SK-N-SH (cell line): Measurements from ENCODE around the gene ITGA8. TPM values are rescaled to one million over a fixed set of nuclear protein-coding genes. Genes with fewer than 3 reads are reported as not detected.

Source experiments
- CTCF ChIA-PET: fragments of 300-600, 350-600 bp; formaldehyde crosslinking; extraction: SDS; loops from one replicate; lab custom pipeline; 2021; lab: Yijun Ruan, JAX
- POLR2A ChIA-PET: fragments of 350-600 bp; sonication (Branson Sonifier 250); formaldehyde crosslinking; extraction: SDS; loops from one replicate; lab custom pipeline; 2020; ENCODE audit warnings: antibody characterized with exemption, inconsistent platforms; lab: Yijun Ruan, JAX
- DNase-seq: peaks from one replicate; pipeline ENCODE4 v3.0.0; 2012
- H2AFZ ChIP-seq: fragments of 200-600 bp; sonication (generic); 2 replicates; pipeline ENCODE4 v1.8.1; 2016; ENCODE audit warnings: antibody characterized with exemption, mild to moderate bottlenecking, low read depth
- H3F3A ChIP-seq: fragments of 200-600 bp; sonication (generic); replicated peaks from 2 replicates; pipeline ENCODE3; 2016; ENCODE audit warnings: antibody characterized with exemption, mild to moderate bottlenecking; ENCODE audit not compliant: insufficient read depth
- H3K27ac ChIP-seq, 2 experiments: fragments of 200-500 bp in 1 of 2; fragments of 200-600 bp in 1 of 2; sonication (Bioruptor generic) in 1 of 2; sonication (generic), shearing (Covaris generic) in 1 of 2; 2 replicates each; pipeline versions ENCODE4 v1.5.1 to v1.6.1; 2014 to 2016; ENCODE audit warnings: low read depth in 2 of 2, inconsistent platforms in 1 of 2, low read length in 1 of 2, mild to moderate bottlenecking in 1 of 2, mixed read lengths in 1 of 2
- H3K27me3 ChIP-seq: fragments of 200-600 bp; sonication (generic), shearing (Covaris generic); 2 replicates; pipeline ENCODE4 v1.6.1; 2016; ENCODE audit warnings: mixed run types; ENCODE audit not compliant: insufficient read depth
- H3K36me3 ChIP-seq, 2 experiments: fragments of 200-500 bp in 1 of 2; fragments of 200-600 bp in 1 of 2; sonication (Bioruptor generic) in 1 of 2; sonication (generic) in 1 of 2; replicated peaks in 1 of 2; 2 replicates each; pipeline versions ENCODE3 to v1.5.1; 2014 to 2016; ENCODE audit warnings: low read length in 1 of 2, mild to moderate bottlenecking in 1 of 2; ENCODE audit not compliant: insufficient read depth in 2 of 2, control insufficient read depth in 1 of 2
- H3K4me1 ChIP-seq, 2 experiments: fragments of 200-500 bp in 1 of 2; fragments of 200-600 bp in 1 of 2; sonication (Bioruptor generic) in 1 of 2; sonication (generic), shearing (Covaris generic) in 1 of 2; 2 replicates each; pipeline versions ENCODE4 v1.5.1 to v1.6.1; 2014 to 2016; ENCODE audit warnings: low read depth in 1 of 2, low read length in 1 of 2, mixed run types in 1 of 2; ENCODE audit not compliant: insufficient read depth in 2 of 2, control insufficient read depth in 1 of 2
- H3K4me2 ChIP-seq: fragments of 200-600 bp; sonication (generic), shearing (Covaris generic); 2 replicates; pipeline ENCODE4 v1.6.1; 2017; ENCODE audit warnings: mixed run types
- H3K4me3 ChIP-seq, 2 experiments: fragments of 200-500 bp in 1 of 2; fragments of 200-600 bp in 1 of 2; sonication (Bioruptor generic) in 1 of 2; sonication (generic), shearing (Covaris generic) in 1 of 2; 2 replicates each; pipeline versions ENCODE4 v1.5.1 to v1.8.1; 2014 to 2016; ENCODE audit warnings: low read depth in 2 of 2, inconsistent platforms in 1 of 2, low read length in 1 of 2, mild to moderate bottlenecking in 1 of 2, mixed read lengths in 1 of 2, moderate library complexity in 1 of 2
- H3K79me2 ChIP-seq: fragments of 200-600 bp; sonication (generic); 2 replicates; pipeline ENCODE4 v1.8.1; 2017; ENCODE audit warnings: mild to moderate bottlenecking; ENCODE audit not compliant: insufficient read depth
- H3K9ac ChIP-seq: fragments of 200-600 bp; sonication (generic); 2 replicates; pipeline ENCODE4 v1.6.1; 2017; ENCODE audit warnings: mixed run types
- H3K9me2 ChIP-seq: fragments of 200-600 bp; sonication (generic); 2 replicates; pipeline ENCODE4 v1.6.1; 2017; ENCODE audit warnings: mixed run types
- H3K9me3 ChIP-seq: fragments of 200-600 bp; sonication (generic); 2 replicates; pipeline ENCODE4 v1.6.1; 2017; ENCODE audit warnings: mixed run types, mild to moderate bottlenecking, moderate library complexity
- H4K20me1 ChIP-seq: fragments of 200-600 bp; sonication (generic); 2 replicates; pipeline ENCODE4 v1.6.1; 2017; ENCODE audit warnings: mild to moderate bottlenecking, mixed run types; ENCODE audit not compliant: insufficient read depth
- CHD2 ChIP-seq: fragments of 150-350 bp; IDR thresholded peaks from 2 replicates; pipeline ENCODE4 v1.6.1; 2018; ENCODE audit warnings: low read length; ENCODE audit not compliant: partially characterized antibody
- CTCF ChIP-seq: fragments of 200-600 bp; sonication (generic); IDR thresholded peaks from 2 replicates; pipeline ENCODE4 v1.6.1; 2017; ENCODE audit warnings: antibody characterized with exemption, mild to moderate bottlenecking, moderate library complexity
- ELF1 ChIP-seq: IDR thresholded peaks from 2 replicates; pipeline ENCODE4 v1.4.0; 2012
- EP300 ChIP-seq, 2 experiments: IDR thresholded peaks; 2 replicates each; pipeline versions ENCODE4 v1.4.0 to v1.6.1; 2012; ENCODE audit warnings: borderline replicate concordance in 1 of 2, low read depth in 1 of 2, low read length in 1 of 2
- FOXJ3 ChIP-seq: sonication (generic); formaldehyde crosslinking; IDR thresholded peaks from 2 replicates; pipeline ENCODE4 v1.5.1; 2020; ENCODE audit warnings: mild to moderate bottlenecking, missing genetic modification reagents
- FOXM1 ChIP-seq: IDR thresholded peaks from 2 replicates; pipeline ENCODE4 v1.4.0; 2012; ENCODE audit warnings: low read depth, mild to moderate bottlenecking
- GABPA ChIP-seq: IDR thresholded peaks from 2 replicates; pipeline ENCODE4 v1.4.0; 2012; ENCODE audit warnings: low read depth, mild to moderate bottlenecking
- IRF3 ChIP-seq: fragments of 150-350 bp; IDR thresholded peaks from 2 replicates; pipeline ENCODE4 v1.6.1; 2016; ENCODE audit warnings: mild to moderate bottlenecking, low read depth, low read length
- JUND ChIP-seq: IDR thresholded peaks from 2 replicates; pipeline ENCODE4 v1.4.0; 2012
- MEF2A ChIP-seq: IDR thresholded peaks from 2 replicates; pipeline ENCODE4 v1.4.0; 2012; ENCODE audit warnings: low read depth, borderline replicate concordance
- MXI1 ChIP-seq: IDR thresholded peaks from 2 replicates; pipeline ENCODE4 v1.6.1; 2012; ENCODE audit warnings: mild to moderate bottlenecking, low read depth, low read length, improper control_type of control experiment
- RCOR1 ChIP-seq: fragments of 150-350 bp; IDR thresholded peaks from 2 replicates; pipeline ENCODE4 v1.6.1; 2017; ENCODE audit warnings: antibody characterized with exemption, low read length
- RXRA ChIP-seq: IDR thresholded peaks from 2 replicates; pipeline ENCODE4 v1.4.0; 2012; ENCODE audit warnings: low read depth, mild to moderate bottlenecking, borderline replicate concordance
- SMC3 ChIP-seq: IDR thresholded peaks from 2 replicates; pipeline ENCODE4 v1.6.1; 2012; ENCODE audit warnings: low read depth, low read length, improper control_type of control experiment
- TCF12 ChIP-seq: IDR thresholded peaks from 2 replicates; pipeline ENCODE4 v1.4.0; 2012
- TEAD4 ChIP-seq: IDR thresholded peaks from 2 replicates; pipeline ENCODE4 v1.4.0; 2012; ENCODE audit warnings: mild to moderate bottlenecking, borderline replicate concordance; ENCODE audit not compliant: insufficient read depth
- WGBS: methylation state at CpG from one replicate; pipeline ENCODE4 v1.1.6; 2017; ENCODE audit warnings: low lambda C conversion rate; 5-methylcytosine and 5-hydroxymethylcytosine counted together
- polyA plus RNA-seq, 3 experiments: library from polyadenylated mRNA; depleted of rRNA; stranded (reverse); fragments of >200 nt; gene quantifications; 2 replicates each; pipeline ENCODE4 v1.2.3, GENCODE V29; 2012
- TF ChIP-seq, protein P1 (sequence below): IDR thresholded peaks from 2 replicates; pipeline ENCODE4 v1.6.1; 2012; ENCODE audit warnings: mild to moderate bottlenecking, low read depth, low read length, moderate library complexity
- TF ChIP-seq, protein P2 (sequence below): IDR thresholded peaks from 2 replicates; pipeline ENCODE4 v1.4.0; 2012; ENCODE audit warnings: low read depth

The ITGA8 gene
- polyA plus RNA-seq, 1 of the 3 experiments (the other 2 are of a cell fraction) = not detected

DNA sequence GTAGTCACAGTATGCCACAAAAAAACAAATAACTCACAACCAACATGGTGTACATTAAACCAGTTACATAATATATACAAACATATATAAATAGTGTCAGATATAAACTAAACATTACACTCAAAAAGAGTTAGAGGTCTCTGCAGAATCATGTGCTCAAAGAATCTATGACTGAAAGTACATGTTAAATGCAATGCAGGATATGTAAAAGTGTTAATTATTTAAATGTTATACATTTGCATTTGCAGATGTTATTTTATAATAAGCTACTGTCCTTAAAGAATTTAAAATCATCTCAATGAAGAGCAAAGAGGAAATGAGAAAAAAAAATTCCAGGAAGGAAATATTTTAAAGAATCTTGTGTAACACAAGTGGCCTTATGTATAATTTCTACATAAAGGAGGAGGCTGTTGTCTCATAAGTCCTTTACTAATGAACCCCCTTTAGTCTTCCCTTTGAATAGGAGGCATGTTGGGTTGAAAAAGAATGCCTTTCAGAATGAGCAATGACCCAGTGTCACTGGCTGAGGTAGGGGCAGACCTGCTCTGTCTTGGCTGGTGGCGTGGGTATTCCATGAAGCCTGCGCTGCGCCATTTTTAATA, 148.9 kb downstream of the ITGA8 start:
- no peaks in the 10 kb centered on the region for H3K79me2 ChIP-seq
- no peak overlapping the region for H3K4me2 ChIP-seq
- H3K4me3 ChIP-seq = no peak overlapping the region
- no peak overlapping the region for H3K27ac ChIP-seq
- H3K9me3 ChIP-seq = no peaks in the 10 kb centered on the region
- H4K20me1 ChIP-seq = no peaks in the 10 kb centered on the region
- H3K9me2 ChIP-seq = no peaks in the 10 kb centered on the region
- 87% methylated on average over 3 of the region's 3 CpGs for WGBS
- H3K4me1 ChIP-seq = no peaks in the 10 kb centered on the region
- ChIA-PET POLR2A (no interaction called here), CTCF (interaction anchor here (2.1 kb wide), 1 partner anchor 14 kb away, joined by 9 read pairs; no protein-coding TSS in a partner anchor)
- no peaks in the 10 kb centered on the region for H3K27me3 ChIP-seq
- H3K36me3 ChIP-seq = no peaks in the 10 kb centered on the region
- H3K9ac ChIP-seq = no peak overlapping the region
- no peak for DNase-seq
- H2AFZ ChIP-seq = no peak overlapping the region
- no peak for TF ChIP-seq SMC3
- H3F3A ChIP-seq = no peaks in the 10 kb centered on the region

GRCh38 chr10:15567952-15568351, 151.8 kb downstream of the ITGA8 start:
- Histone ChIP-seq H3K9ac (no peak overlapping the region), H3F3A (no peaks in the 10 kb centered on the region), H3K4me2 (no peak overlapping the region), H3K27ac (no peak overlapping the region), H3K9me3 (no peaks in the 10 kb centered on the region), H3K79me2 (no peaks in the 10 kb centered on the region), H3K4me1 (no peaks in the 10 kb centered on the region), H2AFZ (no peak overlapping the region), H4K20me1 (no peaks in the 10 kb centered on the region), H3K27me3 (no peaks in the 10 kb centered on the region), H3K4me3 (no peak overlapping the region), H3K9me2 (no peaks in the 10 kb centered on the region), H3K36me3 (no peaks in the 10 kb centered on the region)
- WGBS = 7% methylated on average over 1 of the region's 1 CpG
- TF ChIP-seq JUND (no peak), FOXJ3 (CRISPR knock-in tag) (no peak), GABPA (no peak), TCF12 (no peak), TEAD4 (no peak), EP300 (IDR thresholded peaks at IDR 0.05; ENCODE audit: borderline replicate concordance in 1 of 2, low read depth in 1 of 2, low read length in 1 of 2) (no peak), RXRA (no peak), MEF2A (no peak), MXI1 (no peak), IRF3 (no peak), FOXM1 (no peak), RCOR1 (no peak), CTCF (no peak), CHD2 (no peak), ELF1 (no peak)
- TF ChIP-seq, protein P1, sequence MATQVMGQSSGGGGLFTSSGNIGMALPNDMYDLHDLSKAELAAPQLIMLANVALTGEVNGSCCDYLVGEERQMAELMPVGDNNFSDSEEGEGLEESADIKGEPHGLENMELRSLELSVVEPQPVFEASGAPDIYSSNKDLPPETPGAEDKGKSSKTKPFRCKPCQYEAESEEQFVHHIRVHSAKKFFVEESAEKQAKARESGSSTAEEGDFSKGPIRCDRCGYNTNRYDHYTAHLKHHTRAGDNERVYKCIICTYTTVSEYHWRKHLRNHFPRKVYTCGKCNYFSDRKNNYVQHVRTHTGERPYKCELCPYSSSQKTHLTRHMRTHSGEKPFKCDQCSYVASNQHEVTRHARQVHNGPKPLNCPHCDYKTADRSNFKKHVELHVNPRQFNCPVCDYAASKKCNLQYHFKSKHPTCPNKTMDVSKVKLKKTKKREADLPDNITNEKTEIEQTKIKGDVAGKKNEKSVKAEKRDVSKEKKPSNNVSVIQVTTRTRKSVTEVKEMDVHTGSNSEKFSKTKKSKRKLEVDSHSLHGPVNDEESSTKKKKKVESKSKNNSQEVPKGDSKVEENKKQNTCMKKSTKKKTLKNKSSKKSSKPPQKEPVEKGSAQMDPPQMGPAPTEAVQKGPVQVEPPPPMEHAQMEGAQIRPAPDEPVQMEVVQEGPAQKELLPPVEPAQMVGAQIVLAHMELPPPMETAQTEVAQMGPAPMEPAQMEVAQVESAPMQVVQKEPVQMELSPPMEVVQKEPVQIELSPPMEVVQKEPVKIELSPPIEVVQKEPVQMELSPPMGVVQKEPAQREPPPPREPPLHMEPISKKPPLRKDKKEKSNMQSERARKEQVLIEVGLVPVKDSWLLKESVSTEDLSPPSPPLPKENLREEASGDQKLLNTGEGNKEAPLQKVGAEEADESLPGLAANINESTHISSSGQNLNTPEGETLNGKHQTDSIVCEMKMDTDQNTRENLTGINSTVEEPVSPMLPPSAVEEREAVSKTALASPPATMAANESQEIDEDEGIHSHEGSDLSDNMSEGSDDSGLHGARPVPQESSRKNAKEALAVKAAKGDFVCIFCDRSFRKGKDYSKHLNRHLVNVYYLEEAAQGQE = no peak
- TF ChIP-seq, protein P2, sequence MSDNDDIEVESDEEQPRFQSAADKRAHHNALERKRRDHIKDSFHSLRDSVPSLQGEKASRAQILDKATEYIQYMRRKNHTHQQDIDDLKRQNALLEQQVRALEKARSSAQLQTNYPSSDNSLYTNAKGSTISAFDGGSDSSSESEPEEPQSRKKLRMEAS = no peak
- ChIA-PET CTCF (interaction anchor here (0.6 kb wide), 1 partner anchor 18 kb away, joined by 3 read pairs; no protein-coding TSS in a partner anchor), POLR2A (no interaction called here)
- no peak for DNase-seq
